Kidney epithelial cell (primary cell): ENCODE results near the gene LMF2. TPM values are rescaled to one million over a fixed set of nuclear protein-coding genes. Genes with fewer than 3 reads are reported as not detected.
"Not testable (repeated sequence)": the region's sequence is repeated elsewhere in the genome, so short reads cannot be mapped to it uniquely, and the experiment has no call there.

Experiments used
- DNase-seq: peaks from one replicate; pipeline ENCODE4 v3.0.0-alpha.2; 2010; ENCODE audit warnings: low read depth
- H3K27me3 ChIP-seq: 2 replicates; pipeline ENCODE4 v1.6.0; 2011; ENCODE audit warnings: low read length; ENCODE audit not compliant: control insufficient read depth, insufficient read depth
- H3K36me3 ChIP-seq: 2 replicates; pipeline ENCODE4 v1.5.1; 2011; ENCODE audit warnings: low read length; ENCODE audit not compliant: control insufficient read depth, insufficient read depth
- H3K4me3 ChIP-seq: 2 replicates; pipeline ENCODE4 v1.5.1; 2011; ENCODE audit warnings: low read depth, mild to moderate bottlenecking, control low read depth, low read length
- total RNA-seq: library from RNA; depleted of rRNA; stranded (reverse); fragments of >200 nt; gene quantifications from 2 replicates; pipeline ENCODE4 v1.2.3, GENCODE V29; 2015
- TF ChIP-seq, protein P1 (sequence below): IDR thresholded peaks from 2 replicates; pipeline ENCODE4 v1.5.1; 2011; ENCODE audit warnings: mild to moderate bottlenecking, moderate library complexity, low read length, control low read depth, inconsistent platforms; ENCODE audit not compliant: insufficient read depth, poor library complexity, severe bottlenecking

The LMF2 gene
- total RNA-seq, 1 donor from 2014 or later: 48.3 TPM

DNA sequence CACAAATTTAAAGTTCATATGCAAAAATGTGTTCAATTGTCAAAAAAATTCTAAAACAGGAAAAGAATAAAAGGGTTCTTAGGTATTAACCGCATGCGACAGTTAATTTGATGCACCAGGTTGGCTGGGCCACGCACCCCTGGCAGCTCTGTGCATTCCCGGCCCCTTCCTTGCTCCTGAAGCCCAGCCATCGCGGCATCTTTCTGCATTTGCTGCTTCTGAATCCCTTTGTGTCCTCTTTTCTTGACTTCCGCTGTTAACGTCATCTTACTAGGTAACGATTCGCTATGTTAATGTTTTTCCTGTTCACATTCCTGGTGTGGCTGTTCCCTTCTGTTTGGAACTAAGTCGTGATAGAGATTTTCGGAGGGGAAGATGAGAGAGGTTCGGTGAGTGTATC lies 30.3 kb upstream of the LMF2 start:
- Histone ChIP-seq H3K36me3 (no peaks in the 10 kb centered on the region), H3K4me3 (no peak overlapping the region), H3K27me3 (no peaks in the 10 kb centered on the region)
- TF ChIP-seq, protein P1, sequence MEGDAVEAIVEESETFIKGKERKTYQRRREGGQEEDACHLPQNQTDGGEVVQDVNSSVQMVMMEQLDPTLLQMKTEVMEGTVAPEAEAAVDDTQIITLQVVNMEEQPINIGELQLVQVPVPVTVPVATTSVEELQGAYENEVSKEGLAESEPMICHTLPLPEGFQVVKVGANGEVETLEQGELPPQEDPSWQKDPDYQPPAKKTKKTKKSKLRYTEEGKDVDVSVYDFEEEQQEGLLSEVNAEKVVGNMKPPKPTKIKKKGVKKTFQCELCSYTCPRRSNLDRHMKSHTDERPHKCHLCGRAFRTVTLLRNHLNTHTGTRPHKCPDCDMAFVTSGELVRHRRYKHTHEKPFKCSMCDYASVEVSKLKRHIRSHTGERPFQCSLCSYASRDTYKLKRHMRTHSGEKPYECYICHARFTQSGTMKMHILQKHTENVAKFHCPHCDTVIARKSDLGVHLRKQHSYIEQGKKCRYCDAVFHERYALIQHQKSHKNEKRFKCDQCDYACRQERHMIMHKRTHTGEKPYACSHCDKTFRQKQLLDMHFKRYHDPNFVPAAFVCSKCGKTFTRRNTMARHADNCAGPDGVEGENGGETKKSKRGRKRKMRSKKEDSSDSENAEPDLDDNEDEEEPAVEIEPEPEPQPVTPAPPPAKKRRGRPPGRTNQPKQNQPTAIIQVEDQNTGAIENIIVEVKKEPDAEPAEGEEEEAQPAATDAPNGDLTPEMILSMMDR: no peak
- DNase-seq: no peak

DNA sequence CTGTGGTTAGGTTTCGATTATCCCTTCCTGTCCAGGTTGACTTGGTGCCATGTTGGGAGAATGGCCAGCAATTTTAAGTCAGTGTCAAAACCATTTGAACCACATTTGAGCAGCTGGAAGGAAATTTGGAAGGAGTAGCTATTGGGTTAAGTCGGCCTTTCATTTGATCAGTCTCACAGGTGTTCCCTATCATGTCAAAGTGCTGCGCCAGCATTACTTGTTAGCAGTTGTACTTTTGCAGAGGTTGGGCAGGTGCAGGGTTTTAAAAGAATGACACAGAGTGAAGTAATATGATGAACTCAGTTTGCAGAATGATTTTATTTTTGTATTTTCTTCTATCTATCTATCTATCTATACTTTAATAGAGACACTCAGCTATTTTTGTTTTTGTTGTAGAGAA lies 28.7 kb upstream of the LMF2 start:
- Histone ChIP-seq H3K4me3 (no peak overlapping the region), H3K36me3 (no peaks in the 10 kb centered on the region), H3K27me3 (peaks cover 6% of the 10 kb centered on the region)
- DNase-seq: no peak
- TF ChIP-seq, protein P1: no peak

DNA sequence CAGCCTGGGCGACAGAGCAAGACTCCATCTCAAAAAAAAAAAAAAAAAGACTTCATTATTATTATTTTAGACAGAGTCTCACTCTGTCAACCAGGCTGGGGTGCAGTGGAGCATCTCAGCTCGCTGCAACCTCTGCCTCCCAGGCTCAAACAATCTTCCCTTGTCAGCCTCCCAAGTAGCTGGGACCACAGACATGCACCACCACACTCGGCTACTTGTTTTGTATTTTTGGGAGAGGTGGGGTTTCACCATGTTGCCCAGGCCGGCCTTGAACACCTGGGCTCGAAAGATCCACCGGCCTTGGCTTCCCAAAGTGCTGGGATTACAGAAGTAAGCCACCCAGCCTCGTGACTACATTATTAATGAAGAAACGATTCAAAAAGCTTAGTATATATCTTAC lies 27.6 kb upstream of the LMF2 start:
- Histone ChIP-seq H3K36me3 (no peaks in the 10 kb centered on the region), H3K4me3 (no peak overlapping the region), H3K27me3 (peaks cover 15% of the 10 kb centered on the region)
- DNase-seq: no peak
- TF ChIP-seq, protein P1: no peak

DNA sequence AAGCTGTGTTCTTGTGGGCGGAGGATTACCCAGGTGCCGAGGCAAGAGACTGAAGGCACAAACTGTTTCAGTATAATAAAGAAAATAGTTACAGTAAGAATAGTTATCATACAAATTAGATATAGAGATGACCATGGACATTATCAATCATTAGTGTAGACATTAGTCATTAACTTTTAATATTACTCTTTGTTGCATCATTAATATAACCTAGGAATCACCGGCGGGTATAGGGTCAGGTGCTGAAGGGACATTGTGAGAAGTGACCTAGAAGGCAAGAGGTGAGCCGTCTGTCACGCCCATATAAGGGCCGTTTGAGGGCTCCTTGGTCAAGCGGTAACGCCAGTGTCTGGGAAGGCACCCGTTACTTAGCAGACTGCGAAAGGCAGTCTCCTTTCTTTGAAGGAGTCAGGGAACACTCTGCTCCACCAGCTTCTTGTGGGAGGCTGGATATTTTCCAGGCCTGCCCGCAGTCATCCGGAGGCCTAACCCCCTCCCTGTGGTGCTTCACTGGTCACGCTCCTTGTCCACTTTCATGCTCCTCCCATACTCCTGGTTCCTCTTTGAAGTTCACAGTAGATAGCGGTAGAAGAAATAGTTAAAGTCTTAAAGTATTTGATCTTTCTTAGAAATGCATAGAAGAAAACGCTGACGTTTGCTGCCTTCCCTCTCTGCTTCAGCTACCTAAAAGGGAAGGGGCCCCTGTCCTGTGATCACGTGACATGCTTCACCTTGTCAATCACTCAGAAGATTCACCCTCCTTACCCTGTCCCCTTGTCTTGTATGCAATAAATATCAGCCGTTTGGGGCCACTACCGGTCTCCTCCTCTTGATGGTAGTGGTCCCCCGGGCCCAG lies 26.6 kb upstream of the LMF2 start:
- not testable (repeated sequence) for H3K4me3 ChIP-seq, DNase-seq

DNA sequence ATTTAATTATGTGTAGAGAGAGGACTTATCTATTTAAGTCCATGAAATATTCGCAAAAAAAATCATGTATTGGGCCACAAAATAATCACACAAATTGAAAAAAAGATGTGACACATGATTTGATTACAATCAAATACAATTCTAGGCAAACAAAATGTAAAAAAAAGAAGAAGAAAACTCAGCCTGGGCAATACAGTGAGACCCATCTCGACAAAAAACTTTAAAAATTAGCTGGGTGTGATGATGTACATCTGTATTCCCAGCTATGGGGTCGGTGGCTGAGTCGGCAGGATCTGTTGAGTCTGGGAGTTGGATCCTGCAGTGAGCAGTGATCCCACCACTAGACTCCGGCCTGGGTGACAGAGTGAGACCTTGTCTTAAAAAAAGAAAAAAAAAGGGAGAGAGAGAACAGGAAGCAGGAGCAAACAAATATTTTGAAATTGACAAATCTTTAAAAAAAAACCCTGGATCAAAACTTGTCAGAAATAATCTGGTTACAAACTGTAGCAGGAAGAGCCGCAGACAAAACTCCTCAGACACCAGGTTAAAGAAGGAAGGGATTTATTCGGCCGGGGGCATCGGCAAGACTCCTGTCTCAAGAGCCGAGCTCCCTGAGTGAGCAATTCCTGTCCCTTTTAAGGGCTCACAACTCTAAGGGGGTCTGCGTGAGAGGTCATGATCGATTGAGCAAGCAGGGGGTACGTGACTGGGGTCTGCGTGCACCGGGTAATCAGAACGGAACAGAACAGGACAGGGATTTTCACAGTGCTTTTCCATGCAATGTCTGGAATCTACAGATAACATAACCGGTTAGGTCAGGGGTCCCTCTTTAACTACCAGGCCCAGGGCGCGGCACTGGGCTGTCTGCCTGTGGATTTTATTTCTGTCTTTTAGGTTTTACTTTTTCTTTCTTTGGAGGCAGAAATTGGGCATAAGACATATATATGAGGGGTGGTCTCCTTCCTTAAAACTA lies 25.6 kb upstream of the LMF2 start:
- TF ChIP-seq, protein P1: no peak
- Histone ChIP-seq H3K4me3 (no peak overlapping the region), H3K36me3 (no peaks in the 10 kb centered on the region), H3K27me3 (peaks cover 15% of the 10 kb centered on the region)
- no peak for DNase-seq

More for the DNA sequence above, 26.6 kb upstream of the LMF2 start:
- peaks cover 15% of the 10 kb centered on the region for H3K27me3 ChIP-seq
- H3K36me3 ChIP-seq: not testable (repeated sequence)
